AG04450 (cell line): ENCODE measurements around the gene EIF2B2. TPM values are rescaled to one million over a fixed set of nuclear protein-coding genes. Genes with fewer than 3 reads are reported as not detected.
A peak's percentile ranks its signal among the peaks of the same experiment; 100 is the strongest.

Experiments
- CTCF ChIA-PET: fragments of 300-600, 350-600 bp; formaldehyde crosslinking; extraction: SDS; loops from one replicate; lab custom pipeline; 2022; ENCODE audit warnings: antibody characterized with exemption, inconsistent platforms; lab: Charles Lee
- POLR2A ChIA-PET: fragments of 350-600 bp; formaldehyde crosslinking; extraction: SDS; loops from one replicate; lab custom pipeline; 2021; ENCODE audit warnings: antibody characterized with exemption, inconsistent platforms; lab: Yijun Ruan, JAX
- DNase-seq: peaks from one replicate; pipeline ENCODE4 v3.0.0-alpha.2; 2011; ENCODE audit warnings: low read depth, low spot score
- H3K27ac ChIP-seq: one replicate; pipeline ENCODE4 v1.5.1; 2012; ENCODE audit warnings: low read depth, low read length, control low read depth
- H3K27me3 ChIP-seq: one replicate; pipeline ENCODE4 v1.6.0; 2012; ENCODE audit warnings: low read length; ENCODE audit not compliant: control insufficient read depth, insufficient read depth
- H3K4me3 ChIP-seq: 2 replicates; pipeline ENCODE4 v1.5.1; 2011; ENCODE audit warnings: mild to moderate bottlenecking, low read depth, low read length, control low read depth
- H3K9me3 ChIP-seq: 2 replicates; pipeline ENCODE4 v1.5.1; 2012; ENCODE audit warnings: low read length; ENCODE audit not compliant: control insufficient read depth, insufficient read depth
- CTCF ChIP-seq: IDR thresholded peaks from 2 replicates; pipeline ENCODE4 v1.5.1; 2011; ENCODE audit warnings: low read depth, low read length, control low read depth, inconsistent platforms
- polyA plus RNA-seq: library from polyadenylated mRNA; depleted of rRNA; stranded (reverse); fragments of >200 nt; gene quantifications from 2 replicates; pipeline ENCODE4 v1.2.3, GENCODE V29; 2011

Gene EIF2B2
- polyA plus RNA-seq, 1 experiment = 82.5 TPM

GRCh38 chr14:74955229-74956026, 47.3 kb upstream of the EIF2B2 start, which contains the start of gene PGF:
PGF (minus strand) TSS chr14:74955597; CDS start chr14:74955242, 355 bp downstream.
- Histone ChIP-seq H3K9me3 (no peaks in the 10 kb centered on the region; the same call in 1 of the 2 replicates), H3K27me3 (peaks cover 14% of the 10 kb centered on the region), H3K4me3 (peak within 1 kb of the TSS; percentile 46), H3K27ac (no peak within 1 kb of the TSS)
- TF ChIP-seq CTCF = no peak
- DNase-seq = no peak
- POLR2A ChIA-PET = no interaction called here
- CTCF ChIA-PET = interaction anchor here (0.6 to 1.5 kb wide), 5 partner anchors 9 to 134 kb away, joined by 3 to 4 read pairs (median 3); no protein-coding TSS in a partner anchor

GRCh38 chr14:74956027-74956279, 46.8 kb upstream of the EIF2B2 start:
- CTCF ChIA-PET = interaction anchor here (0.9 kb wide), 1 partner anchor 9 kb away, joined by 3 read pairs; no protein-coding TSS in a partner anchor
- POLR2A ChIA-PET = no interaction called here
- Histone ChIP-seq H3K27me3 (peaks cover 14% of the 10 kb centered on the region), H3K9me3 (no peaks in the 10 kb centered on the region; the same call in 1 of the 2 replicates), H3K4me3 (no peak overlapping the region), H3K27ac (no peak overlapping the region)
- no peak for TF ChIP-seq CTCF
- DNase-seq = no peak

- TF ChIP-seq CTCF = no peak
- ChIA-PET POLR2A (no interaction called here), CTCF (no interaction called here)
- DNase-seq = no peak
- no peaks in the 10 kb centered on the region; the same call in 1 of the 2 replicates for H3K9me3 ChIP-seq
- no peak overlapping the region for H3K27ac ChIP-seq
- H3K4me3 ChIP-seq = no peak overlapping the region
- peaks cover 14% of the 10 kb centered on the region for H3K27me3 ChIP-seq
Observed at GRCh38 chr14:74956280-74957072, 46.2 kb upstream of the EIF2B2 start.

- POLR2A ChIA-PET = no interaction called here
- CTCF ChIA-PET = interaction anchor here (0.6 kb wide), 1 partner anchor 528 kb away, joined by 3 read pairs; no protein-coding TSS in a partner anchor
- H3K27me3 ChIP-seq = peaks cover 25% of the 10 kb centered on the region
- TF ChIP-seq CTCF = no peak
- DNase-seq = no peak
- H3K27ac ChIP-seq = no peak overlapping the region
- H3K4me3 ChIP-seq = no peak overlapping the region
- no peaks in the 10 kb centered on the region; the same call in 1 of the 2 replicates for H3K9me3 ChIP-seq
Observed at GRCh38 chr14:74959596-74960180, 43.0 kb upstream of the EIF2B2 start.
